CD4-positive, alpha-beta T cell treated with Interleukin-6 for 4 hours (primary cell): ENCODE data around the gene PRICKLE1.

Experiments used
- DNase-seq: peaks from one replicate; pipeline ENCODE4 v3.0.0-alpha.2; 2020; ENCODE audit warnings: mixed read lengths

The PRICKLE1 gene

DNA sequence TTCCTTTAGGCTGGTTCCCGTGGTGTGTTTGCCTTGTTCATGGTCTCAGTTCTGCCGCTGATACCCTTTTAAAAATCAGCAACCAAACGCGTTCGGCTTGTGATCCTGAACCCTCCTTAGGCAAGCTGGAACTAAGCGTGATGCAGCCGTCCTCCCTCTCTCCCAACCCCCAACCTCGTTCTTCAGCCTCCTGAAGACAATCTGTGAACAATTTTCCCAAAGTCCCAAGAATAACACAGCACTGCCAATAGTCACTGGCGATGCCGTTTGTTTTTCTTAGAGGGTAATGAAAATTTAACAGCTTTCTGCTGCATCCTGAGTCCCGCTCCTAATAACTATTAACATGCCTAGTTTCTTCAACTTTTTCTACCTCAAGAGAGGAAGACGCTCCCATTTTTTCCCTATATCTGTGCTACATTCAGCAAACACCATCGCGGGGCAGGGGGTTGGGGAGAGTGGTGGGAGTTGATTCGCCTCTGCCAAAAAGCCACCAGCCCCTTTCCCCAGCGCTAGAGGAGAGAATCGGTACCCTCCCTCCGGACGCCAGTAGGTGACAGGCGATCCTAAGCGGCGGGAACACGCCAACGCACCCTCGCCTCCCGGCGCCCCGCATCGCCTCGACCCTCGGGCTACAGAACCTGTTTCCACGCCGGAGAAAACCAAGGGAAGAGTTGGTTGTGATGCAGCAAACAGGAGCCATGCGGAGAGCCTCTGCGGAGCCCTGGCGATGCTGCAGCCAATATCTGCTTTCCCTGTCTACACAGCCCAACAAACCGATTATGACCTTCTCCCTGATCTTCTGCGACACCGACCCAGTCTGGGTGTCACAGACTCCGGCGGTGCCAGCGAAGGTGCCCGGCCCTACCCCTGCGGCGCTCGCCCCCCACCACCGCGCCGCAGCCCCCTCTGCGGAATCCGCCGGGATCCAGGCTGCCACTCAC, 752 bp downstream of the PRICKLE1 start:
- no peak for DNase-seq

DNA sequence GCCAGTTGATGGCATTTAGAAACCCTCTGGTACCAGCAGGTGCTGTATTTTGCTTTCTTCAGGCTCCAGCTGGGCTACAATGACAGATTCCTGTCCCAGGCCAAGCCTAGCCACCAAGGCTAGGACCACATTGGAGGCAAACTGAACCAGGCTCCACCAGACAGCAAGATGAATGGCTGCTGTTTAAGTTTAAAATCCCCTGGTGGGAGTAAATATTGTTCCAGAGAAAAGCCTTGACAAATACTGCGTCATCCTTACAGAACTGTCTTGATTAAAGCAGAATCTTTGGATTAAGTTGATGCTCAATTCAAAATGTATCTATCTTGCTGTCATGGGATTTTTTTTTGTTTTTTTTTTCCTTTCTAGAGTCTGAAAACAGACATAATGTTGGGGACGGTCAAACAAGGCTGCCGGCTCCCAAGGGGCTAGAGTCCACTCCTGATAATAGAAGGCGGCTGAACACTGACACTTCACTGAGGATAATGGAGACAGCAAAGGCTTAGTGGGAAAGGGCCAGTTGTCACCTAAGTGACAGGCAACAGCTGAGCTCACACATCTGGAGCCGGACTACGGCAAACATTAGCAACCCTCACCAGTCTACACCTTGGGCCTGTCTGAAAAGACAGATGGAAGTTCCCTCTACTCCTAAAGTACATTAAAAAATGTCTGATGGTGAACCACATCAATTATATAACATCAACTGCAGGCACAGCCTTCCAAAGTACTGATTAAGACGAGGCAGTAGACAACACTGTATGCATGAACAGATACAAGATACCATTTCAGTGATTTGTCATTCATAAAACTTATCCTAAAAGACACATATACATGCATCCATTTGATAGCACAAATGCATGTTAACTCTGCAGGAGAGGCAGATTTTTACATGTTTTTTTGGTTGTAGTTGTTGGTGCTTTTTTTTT, 1.7 kb downstream of the PRICKLE1 start:
- no peak for DNase-seq

- DNase-seq, result no peak
These were observed 3.3 kb downstream of the PRICKLE1 start for GRCh38 chr12:42586268-42586667.

DNA sequence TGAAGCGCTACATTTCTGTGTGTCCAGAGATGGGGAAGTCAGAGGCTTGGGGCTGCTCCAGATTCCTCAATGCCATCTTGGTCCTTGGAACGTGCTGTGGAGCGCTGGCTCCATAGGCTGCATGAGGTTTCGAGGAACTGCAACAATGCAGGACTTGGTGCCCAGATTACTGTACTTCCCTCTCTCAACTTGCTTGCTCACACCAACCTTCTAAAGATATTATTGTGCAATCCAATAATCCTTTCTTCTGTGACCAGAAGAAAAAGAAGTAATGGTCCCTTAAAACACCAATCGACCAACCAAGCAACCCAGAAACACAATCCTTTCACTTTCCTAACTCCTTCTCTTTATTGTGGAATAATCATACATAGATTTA, 3.7 kb downstream of the PRICKLE1 start:
- no peak for DNase-seq

DNA sequence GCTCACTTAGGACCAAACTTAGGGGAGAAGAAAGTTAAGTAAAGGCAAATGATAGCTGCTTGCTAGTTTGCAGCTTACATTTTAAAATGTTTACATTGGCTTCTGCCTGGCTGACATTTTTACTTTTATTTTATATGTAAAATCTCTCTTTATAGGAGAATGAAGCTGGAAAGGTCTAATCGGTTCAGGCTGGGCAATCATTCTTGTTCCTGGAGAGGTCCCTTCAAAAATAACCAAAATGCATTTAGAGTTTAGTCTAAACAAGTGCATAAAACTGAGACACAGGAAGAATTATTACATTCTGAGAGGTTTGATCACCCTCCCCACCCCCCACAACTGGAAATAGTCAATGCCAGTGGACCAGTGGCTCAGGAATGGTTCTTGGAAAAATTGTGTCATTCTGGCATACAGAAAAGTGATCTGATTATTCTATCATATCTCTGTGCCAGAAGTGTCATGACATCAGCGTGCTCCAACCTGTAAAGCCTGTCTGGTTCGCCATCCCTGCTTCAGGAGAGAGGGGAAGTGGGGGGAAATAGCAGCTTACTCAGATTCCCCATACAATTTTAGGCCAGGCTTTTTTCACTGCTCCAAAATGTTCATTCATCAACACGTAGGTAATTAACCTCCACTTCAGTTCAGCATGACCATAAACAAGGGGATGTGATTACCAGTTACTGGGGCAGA, 4.2 kb downstream of the PRICKLE1 start:
- DNase-seq, result no peak

DNA sequence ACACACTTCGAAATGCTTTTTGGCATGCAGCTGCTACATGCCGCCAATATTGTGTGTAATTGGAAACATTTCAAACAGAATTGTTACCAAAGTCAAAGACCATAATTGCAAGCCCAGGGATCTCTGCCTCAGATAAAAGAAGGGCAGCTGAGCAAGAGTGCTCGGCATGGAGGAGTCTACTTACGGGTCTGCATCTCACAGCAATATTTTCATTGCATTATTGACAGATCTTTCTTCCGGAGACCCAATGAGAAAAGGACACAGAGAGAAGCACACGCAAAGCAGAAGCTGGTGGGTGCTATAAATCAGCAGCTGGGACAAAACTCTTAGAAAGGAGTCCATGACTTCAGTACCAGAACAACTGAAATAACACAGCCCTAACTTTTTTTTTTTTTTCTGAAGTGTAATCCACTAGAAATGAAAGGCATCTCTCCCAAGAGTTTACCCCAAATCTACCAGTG, 4.9 kb downstream of the PRICKLE1 start:
- DNase-seq, result no peak

- no peak for DNase-seq
These were observed 6.5 kb downstream of the PRICKLE1 start for GRCh38 chr12:42583016-42583415.

GRCh38 chr12:42582498-42582897, 7.0 kb downstream of the PRICKLE1 start:
- no peak for DNase-seq

DNA sequence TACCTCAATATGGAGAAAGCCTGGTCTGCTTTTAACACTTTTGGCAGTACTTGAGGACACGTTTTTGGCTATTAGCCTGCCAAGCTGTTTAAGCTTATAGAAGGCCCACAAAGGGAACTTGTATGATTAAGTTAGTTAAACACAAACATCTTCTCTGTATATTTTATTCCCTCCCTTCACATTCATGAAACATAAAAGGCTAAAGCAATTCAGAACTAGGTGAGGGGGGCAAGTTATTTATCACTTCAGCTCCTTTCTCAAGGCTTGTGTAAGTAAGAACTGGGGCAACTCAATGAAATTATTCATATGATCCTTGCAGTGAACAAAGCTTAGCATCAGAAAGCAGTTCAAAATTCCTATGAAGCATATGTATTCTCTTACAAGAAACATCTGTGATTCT, 7.5 kb downstream of the PRICKLE1 start:
- DNase-seq, result no peak

DNA sequence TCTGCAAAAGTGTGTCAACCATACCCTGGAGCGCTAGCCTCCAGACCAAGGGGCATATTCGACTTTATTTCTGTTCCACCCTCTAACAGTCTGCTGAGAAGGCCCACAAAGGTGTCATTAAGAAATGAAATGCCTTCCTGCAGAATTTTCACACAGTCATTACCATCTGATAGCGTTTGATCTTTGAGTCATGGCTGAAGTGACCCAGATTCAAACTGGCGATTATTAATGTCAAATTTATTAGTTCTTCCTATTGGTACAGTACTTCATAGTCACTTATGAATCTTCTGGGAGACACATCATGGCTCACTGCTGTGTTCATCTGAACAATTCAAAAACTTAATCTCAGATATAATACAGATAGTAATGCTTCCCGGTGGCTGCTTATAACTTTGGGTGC, 13.2 kb downstream of the PRICKLE1 start:
- DNase-seq, result no peak

GRCh38 chr12:42575717-42576116, 13.8 kb downstream of the PRICKLE1 start:
- DNase-seq, result no peak

DNA sequence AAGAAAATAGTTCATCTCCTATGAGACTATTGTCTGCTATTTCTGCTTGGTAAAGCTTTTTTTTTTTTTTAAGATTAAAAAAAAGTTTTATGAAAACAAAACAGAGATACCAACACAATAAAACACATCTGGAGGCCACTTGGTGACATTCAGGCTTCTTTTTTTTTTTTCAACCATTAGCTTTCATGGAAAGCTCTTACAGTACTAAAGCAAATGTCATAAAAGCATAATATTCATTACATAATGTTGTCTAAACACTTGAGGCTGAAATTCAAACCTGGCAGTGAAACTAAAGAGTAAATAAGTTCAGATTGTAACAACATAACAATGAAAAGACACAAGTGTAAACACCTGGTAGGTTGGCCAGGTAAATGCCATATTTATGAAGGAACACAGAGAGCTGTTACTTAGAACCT, 14.7 kb downstream of the PRICKLE1 start:
- DNase-seq, result no peak

GRCh38 chr12:42571327-42572009, 18.1 kb downstream of the PRICKLE1 start:
- DNase-seq, result no peak

GRCh38 chr12:42570076-42570475, 19.5 kb downstream of the PRICKLE1 start:
- no peak for DNase-seq

GRCh38 chr12:42568952-42569915, 20.3 kb downstream of the PRICKLE1 start:
- DNase-seq, result no peak

DNA sequence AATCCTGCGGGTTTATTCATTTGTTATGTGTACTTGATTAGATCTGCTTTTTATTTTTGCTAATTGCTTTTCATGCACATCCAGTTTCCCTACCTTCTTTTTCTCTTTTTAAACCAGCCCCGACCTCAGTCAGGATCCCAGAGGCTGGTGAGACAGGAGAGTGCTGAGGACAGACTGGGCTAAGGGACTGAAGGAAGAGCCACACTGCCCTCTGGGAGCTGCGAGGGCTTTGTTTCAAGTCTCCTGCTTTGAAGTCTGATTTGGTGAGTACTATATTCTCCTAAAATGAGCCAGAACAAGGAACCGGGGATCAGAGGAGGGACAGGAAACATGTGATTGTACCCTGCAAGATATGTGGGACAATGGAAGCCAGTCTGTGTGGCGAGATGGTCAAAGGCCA, 23.9 kb downstream of the PRICKLE1 start:
- DNase-seq, result no peak

DNA sequence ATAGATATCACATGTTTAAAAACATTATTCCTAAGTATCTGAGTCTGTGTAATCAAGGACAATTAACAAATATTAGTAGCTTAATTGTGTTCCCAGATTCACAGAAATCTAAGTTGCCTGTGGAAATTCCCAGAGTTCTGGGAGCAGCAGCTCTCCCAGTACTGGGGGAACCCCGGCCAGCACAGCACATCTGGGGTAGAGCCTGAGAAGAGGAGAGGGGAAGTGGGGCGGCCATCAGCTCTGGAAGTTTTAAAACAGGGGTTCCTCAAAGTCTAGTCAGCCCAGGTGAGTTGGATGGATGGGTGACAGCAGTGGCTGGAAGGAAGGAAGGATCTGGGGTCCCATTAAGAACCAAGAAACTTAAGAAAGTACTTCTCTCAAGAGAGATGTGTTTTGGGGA, 24.6 kb downstream of the PRICKLE1 start:
- no peak for DNase-seq

GRCh38 chr12:42564556-42564955, 25.0 kb downstream of the PRICKLE1 start:
- DNase-seq, result no peak

GRCh38 chr12:42560977-42561376, 28.6 kb downstream of the PRICKLE1 start:
- DNase-seq, result no peak

GRCh38 chr12:42557586-42558172, 31.9 kb downstream of the PRICKLE1 start:
- no peak for DNase-seq

- no peak for DNase-seq
These were observed 32.6 kb downstream of the PRICKLE1 start for GRCh38 chr12:42556917-42557316.
